Lower lobe of right lung (tissue), 2 donors: ENCODE data around the gene NLGN2. TPM values are rescaled to one million over a fixed set of nuclear protein-coding genes. Genes with fewer than 3 reads are reported as not detected.

ENCODE experiments used
- ATAC-seq, 2 donors: fragments of 200-7000 bp; cut with Tn5 transposase; one replicate each; pipeline ENCODE4 v1.9.1; 2020 to 2022; ENCODE audit warnings: mild to moderate bottlenecking in 2 of 2, moderate library complexity in 2 of 2
- DNase-seq: peaks from one replicate; pipeline ENCODE4 v3.0.0-alpha.2; 2020
- H3K27ac ChIP-seq: fragments of 200-600 bp; one replicate; pipeline ENCODE4 v1.8.0; 2022
- H3K27me3 ChIP-seq: fragments of 200-600 bp; one replicate; pipeline ENCODE4 v1.8.0; 2022; ENCODE audit warnings: low read depth
- H3K36me3 ChIP-seq: fragments of 200-600 bp; one replicate; pipeline ENCODE4 v1.8.0; 2022; ENCODE audit warnings: mild to moderate bottlenecking
- H3K4me1 ChIP-seq: fragments of 200-600 bp; one replicate; pipeline ENCODE4 v1.8.0; 2022
- H3K4me3 ChIP-seq: fragments of 200-600 bp; one replicate; pipeline ENCODE4 v1.8.0; 2022; ENCODE audit warnings: mild to moderate bottlenecking
- H3K9me3 ChIP-seq: fragments of 200-600 bp; one replicate; pipeline ENCODE4 v1.8.0; 2022
- CTCF ChIP-seq: fragments of 200-600 bp; IDR thresholded peaks from one replicate; pipeline ENCODE4 v1.8.0; 2022; ENCODE audit warnings: antibody characterized with exemption, mild to moderate bottlenecking
- intact Hi-C: fragments of 100-400 bp; cut with DNase I; formaldehyde crosslinking; loops from one replicate; pipeline ENCODE4 v1.11.0; 2022
- total RNA-seq: library from RNA; stranded (reverse); fragmentation: NEBNext Ultra II Directional; extraction: Animal tissue kit (Norgen Biotek cat#: 25700); gene quantifications from one replicate; pipeline ENCODE4 v1.2.1, GENCODE V29; 2021
- donor health status: DM: no; HTN: yes; CAD: no; lungs with severe emphysema.

Gene NLGN2
- total RNA-seq, 1 donor from 2014 or later: 9.5 TPM

GRCh38 chr17:7437369-7437863 lies 29.8 kb downstream of the NLGN2 start:
- intact Hi-C loops: no loop called here
- Histone ChIP-seq H3K27ac (no peak overlapping the region), H3K4me3 (peak overlapping the region; percentile 76), H3K4me1 (peaks cover 56% of the 10 kb centered on the region), H3K27me3 (peaks cover 34% of the 10 kb centered on the region), H3K36me3 (no peaks in the 10 kb centered on the region), H3K9me3 (no peaks in the 10 kb centered on the region)
- DNase-seq (no peak), ATAC-seq (no peak)
- TF ChIP-seq CTCF: no peak

- no peaks in the 10 kb centered on the region for H3K36me3 ChIP-seq
- intact Hi-C loops: no loop called here
- ATAC-seq: peak; percentile 2 to 3
- peaks cover 56% of the 10 kb centered on the region for H3K4me1 ChIP-seq
- H3K4me3 ChIP-seq: peak overlapping the region; percentile 76
- no peak overlapping the region for H3K27ac ChIP-seq
- H3K27me3 ChIP-seq: peaks cover 34% of the 10 kb centered on the region
- H3K9me3 ChIP-seq: no peaks in the 10 kb centered on the region
- peak; percentile 86 for DNase-seq
- TF ChIP-seq CTCF: no peak
Observed at GRCh38 chr17:7437950-7438614, 30.4 kb downstream of the NLGN2 start.

- peak overlapping the region; percentile 76 for H3K4me3 ChIP-seq
- peaks cover 34% of the 10 kb centered on the region for H3K27me3 ChIP-seq
- no peak overlapping the region for H3K27ac ChIP-seq
Observed at GRCh38 chr17:7438656-7439460, 31.2 kb downstream of the NLGN2 start.

GRCh38 chr17:7439462-7440112 lies 31.9 kb downstream of the NLGN2 start, which contains the start of gene FGF11:
TSS of gene FGF11 (plus strand) at chr17:7439512. CDS start at chr17:7439621, 109 bp downstream.
- no peak for TF ChIP-seq CTCF
- no peak within 1 kb of the TSS for H3K27ac ChIP-seq
- H3K4me1 ChIP-seq: peaks cover 57% of the 10 kb centered on the region
- H3K36me3 ChIP-seq: no peaks in the 10 kb centered on the region
- ATAC-seq (no peak), DNase-seq (no peak)
- H3K27me3 ChIP-seq: peaks cover 36% of the 10 kb centered on the region
- H3K9me3 ChIP-seq: no peaks in the 10 kb centered on the region
- intact Hi-C loops: no loop called here
- peak within 1 kb of the TSS; percentile 76 for H3K4me3 ChIP-seq

More at GRCh38 chr17:7438656-7439460, 31.2 kb downstream of the NLGN2 start:
- DNase-seq (no peak), ATAC-seq (no peak)
- intact Hi-C loops: no loop called here
- H3K4me1 ChIP-seq: peaks cover 56% of the 10 kb centered on the region
- H3K36me3 ChIP-seq: no peaks in the 10 kb centered on the region
- TF ChIP-seq CTCF: no peak
- H3K9me3 ChIP-seq: no peaks in the 10 kb centered on the region

GRCh38 chr17:7440113-7440833 lies 32.6 kb downstream of the NLGN2 start:
- ATAC-seq (no peak), DNase-seq (peak; percentile 72)
- Histone ChIP-seq H3K9me3 (no peaks in the 10 kb centered on the region), H3K36me3 (no peaks in the 10 kb centered on the region), H3K27ac (no peak overlapping the region), H3K27me3 (peaks cover 43% of the 10 kb centered on the region), H3K4me3 (peak overlapping the region; percentile 43), H3K4me1 (peaks cover 63% of the 10 kb centered on the region)
- intact Hi-C loops: no loop called here
- no peak for TF ChIP-seq CTCF
